HEK293 (cell line): Measurements from ENCODE around the gene PNKD.

Experiments
- CTCF ChIA-PET: fragments of 350-600 bp; formaldehyde crosslinking; extraction: SDS; loops from one replicate; lab custom pipeline; 2021; ENCODE audit warnings: antibody characterized with exemption; lab: Yijun Ruan, JAX
- POLR2A ChIA-PET: fragments of 300-600 bp; formaldehyde crosslinking; extraction: SDS; loops from one replicate; lab custom pipeline; 2020; ENCODE audit warnings: antibody characterized with exemption, inconsistent platforms; lab: Yijun Ruan, JAX
- H3K27ac ChIP-seq: fragments of 200-500 bp; sonication (Bioruptor generic); 2 replicates; pipeline ENCODE4 v1.5.1; 2014; ENCODE audit warnings: low read depth, low read length, control low read depth, inconsistent platforms; ENCODE audit errors: extremely low read depth
- H3K36me3 ChIP-seq, 2 experiments: fragments of 200-500 bp in 1 of 2; sonication (Bioruptor generic) in 1 of 2; 1 replicate in 1 of 2; 2 replicates in 1 of 2; pipeline ENCODE4 v1.5.1; 2014 to 2017; ENCODE audit warnings: inconsistent platforms in 2 of 2, low read length in 2 of 2; ENCODE audit not compliant: control insufficient read depth in 2 of 2, insufficient read depth in 1 of 2
- H3K4me1 ChIP-seq: fragments of 200-500 bp; sonication (Bioruptor generic); 2 replicates; pipeline ENCODE4 v1.5.1; 2014; ENCODE audit warnings: mild to moderate bottlenecking, low read length, inconsistent platforms; ENCODE audit not compliant: control insufficient read depth, insufficient read depth
- H3K4me3 ChIP-seq: 2 replicates; pipeline ENCODE4 v1.5.1; 2011; ENCODE audit warnings: low read depth, mild to moderate bottlenecking, control low read depth, low read length, moderate library complexity
- H3K9me3 ChIP-seq: fragments of 200-500 bp; sonication (Bioruptor generic); 2 replicates; pipeline ENCODE4 v1.5.1; 2014; ENCODE audit warnings: low read depth, low read length, inconsistent platforms; ENCODE audit not compliant: control insufficient read depth, insufficient read depth
- IKZF3 ChIP-seq: fragments of 450-650 bp; IDR thresholded peaks from 2 replicates; pipeline ENCODE4 v1.5.0; 2018; ENCODE audit warnings: missing biosample characterization, mild to moderate bottlenecking, missing genetic modification characterization, moderate library complexity
- KLF9 ChIP-seq: fragments of 450-650 bp; formaldehyde crosslinking; IDR thresholded peaks from 2 replicates; pipeline ENCODE4 v1.5.1; 2016; ENCODE audit warnings: missing biosample characterization, missing genetic modification characterization, low read depth
- MZF1 ChIP-seq: fragments of 450-650 bp; formaldehyde crosslinking; IDR thresholded peaks from 2 replicates; pipeline ENCODE4 v1.5.1; 2017; ENCODE audit warnings: missing biosample characterization, missing genetic modification characterization, borderline replicate concordance
- PRDM1 ChIP-seq: fragments of 450-650 bp; formaldehyde crosslinking; IDR thresholded peaks from 2 replicates; pipeline ENCODE4; 2016; ENCODE audit warnings: missing biosample characterization, missing genetic modification characterization
- SCRT2 ChIP-seq: fragments of 450-650 bp; formaldehyde crosslinking; IDR thresholded peaks from 2 replicates; pipeline ENCODE4 v1.5.1; 2016; ENCODE audit warnings: missing biosample characterization, missing genetic modification characterization
- TRIM28 ChIP-seq: IDR thresholded peaks from 2 replicates; pipeline ENCODE4 v1.6.1; 2011; ENCODE audit warnings: low read length, control low read depth, borderline replicate concordance
- ZNF155 ChIP-seq: fragments of 450-650 bp; formaldehyde crosslinking; IDR thresholded peaks from 2 replicates; pipeline ENCODE4 v1.5.1; 2016; ENCODE audit warnings: missing biosample characterization, missing genetic modification characterization
- ZNF302 ChIP-seq: fragments of 450-650 bp; formaldehyde crosslinking; IDR thresholded peaks from 2 replicates; pipeline ENCODE4 v1.5.1; 2016; ENCODE audit warnings: missing biosample characterization, missing genetic modification characterization, low read depth
- ZNF366 ChIP-seq: fragments of 450-650 bp; formaldehyde crosslinking; conservative IDR thresholded peaks from 2 replicates; pipeline ENCODE4 v1.5.1; 2016; ENCODE audit warnings: missing biosample characterization, missing genetic modification characterization
- ZNF423 ChIP-seq: fragments of 450-650 bp; formaldehyde crosslinking; IDR thresholded peaks from 2 replicates; pipeline ENCODE4 v1.5.1; 2016; ENCODE audit warnings: missing biosample characterization, missing genetic modification characterization
- ZNF48 ChIP-seq: fragments of 450-650 bp; formaldehyde crosslinking; IDR thresholded peaks from 2 replicates; pipeline ENCODE4 v1.5.1; 2016; ENCODE audit warnings: missing biosample characterization, missing genetic modification characterization
- TF ChIP-seq, protein P1 (sequence below): fragments of 450-650 bp; formaldehyde crosslinking; IDR thresholded peaks from 2 replicates; pipeline ENCODE4 v1.5.1; 2016; ENCODE audit warnings: missing biosample characterization, missing genetic modification characterization
- TF ChIP-seq, protein P2 (sequence below): fragments of 450-650 bp; formaldehyde crosslinking; IDR thresholded peaks from 2 replicates; pipeline ENCODE4 v1.5.1; 2016; ENCODE audit warnings: missing biosample characterization, missing genetic modification characterization, borderline replicate concordance
- TF ChIP-seq, protein P3 (sequence below): fragments of 450-650 bp; formaldehyde crosslinking; IDR thresholded peaks from 2 replicates; pipeline ENCODE4 v1.5.1; 2016; ENCODE audit warnings: missing biosample characterization, missing genetic modification characterization, borderline replicate concordance
- TF ChIP-seq, protein P4 (sequence below): fragments of 450-650 bp; formaldehyde crosslinking; IDR thresholded peaks from 2 replicates; pipeline ENCODE4 v1.5.1; 2016; ENCODE audit warnings: missing biosample characterization, missing genetic modification characterization
- TF ChIP-seq, protein P5 (sequence below): fragments of 450-650 bp; formaldehyde crosslinking; IDR thresholded peaks from 2 replicates; pipeline ENCODE4 v1.5.1; 2016; ENCODE audit warnings: missing biosample characterization, missing genetic modification characterization

PNKD gene

DNA sequence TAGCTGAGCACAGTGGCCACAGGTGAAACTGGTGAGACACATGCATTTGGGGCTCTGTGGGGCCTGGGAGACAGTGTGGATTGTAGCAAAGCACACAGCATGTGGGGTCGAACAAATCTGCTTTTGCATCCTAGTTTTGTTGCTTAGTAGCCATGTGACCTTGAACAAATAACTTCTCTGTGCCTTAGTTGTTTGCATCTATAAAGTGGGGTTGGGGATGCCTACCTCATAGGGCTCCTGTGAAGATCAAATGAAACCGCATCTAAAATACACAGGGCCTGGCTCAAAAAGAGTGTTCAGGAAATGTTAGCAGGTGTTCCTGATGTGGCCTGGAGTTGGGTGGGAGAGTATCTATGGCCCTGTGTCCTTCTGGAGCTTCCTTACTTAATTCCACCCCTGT, 56.0 kb downstream of the PNKD start:
- Histone ChIP-seq H3K4me1 (peaks cover 7% of the 10 kb centered on the region), H3K4me3 (no peak overlapping the region), H3K9me3 (no peaks in the 10 kb centered on the region), H3K27ac (no peak overlapping the region), H3K36me3 (no peaks in the 10 kb centered on the region)
- TF ChIP-seq ZNF155 (no peak), ZNF302 (tag by site-specific recombination) (no peak), MZF1 (tag by site-specific recombination) (no peak), TRIM28 (no peak), ZNF423 (tag by site-specific recombination) (no peak), ZNF366 (tag by site-specific recombination) (no peak), SCRT2 (tag by site-specific recombination) (no peak), ZNF48 (tag by site-specific recombination) (no peak)
- TF ChIP-seq, protein P1, sequence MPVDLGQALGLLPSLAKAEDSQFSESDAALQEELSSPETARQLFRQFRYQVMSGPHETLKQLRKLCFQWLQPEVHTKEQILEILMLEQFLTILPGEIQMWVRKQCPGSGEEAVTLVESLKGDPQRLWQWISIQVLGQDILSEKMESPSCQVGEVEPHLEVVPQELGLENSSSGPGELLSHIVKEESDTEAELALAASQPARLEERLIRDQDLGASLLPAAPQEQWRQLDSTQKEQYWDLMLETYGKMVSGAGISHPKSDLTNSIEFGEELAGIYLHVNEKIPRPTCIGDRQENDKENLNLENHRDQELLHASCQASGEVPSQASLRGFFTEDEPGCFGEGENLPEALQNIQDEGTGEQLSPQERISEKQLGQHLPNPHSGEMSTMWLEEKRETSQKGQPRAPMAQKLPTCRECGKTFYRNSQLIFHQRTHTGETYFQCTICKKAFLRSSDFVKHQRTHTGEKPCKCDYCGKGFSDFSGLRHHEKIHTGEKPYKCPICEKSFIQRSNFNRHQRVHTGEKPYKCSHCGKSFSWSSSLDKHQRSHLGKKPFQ (tag by site-specific recombination): no peak
- TF ChIP-seq, protein P2, sequence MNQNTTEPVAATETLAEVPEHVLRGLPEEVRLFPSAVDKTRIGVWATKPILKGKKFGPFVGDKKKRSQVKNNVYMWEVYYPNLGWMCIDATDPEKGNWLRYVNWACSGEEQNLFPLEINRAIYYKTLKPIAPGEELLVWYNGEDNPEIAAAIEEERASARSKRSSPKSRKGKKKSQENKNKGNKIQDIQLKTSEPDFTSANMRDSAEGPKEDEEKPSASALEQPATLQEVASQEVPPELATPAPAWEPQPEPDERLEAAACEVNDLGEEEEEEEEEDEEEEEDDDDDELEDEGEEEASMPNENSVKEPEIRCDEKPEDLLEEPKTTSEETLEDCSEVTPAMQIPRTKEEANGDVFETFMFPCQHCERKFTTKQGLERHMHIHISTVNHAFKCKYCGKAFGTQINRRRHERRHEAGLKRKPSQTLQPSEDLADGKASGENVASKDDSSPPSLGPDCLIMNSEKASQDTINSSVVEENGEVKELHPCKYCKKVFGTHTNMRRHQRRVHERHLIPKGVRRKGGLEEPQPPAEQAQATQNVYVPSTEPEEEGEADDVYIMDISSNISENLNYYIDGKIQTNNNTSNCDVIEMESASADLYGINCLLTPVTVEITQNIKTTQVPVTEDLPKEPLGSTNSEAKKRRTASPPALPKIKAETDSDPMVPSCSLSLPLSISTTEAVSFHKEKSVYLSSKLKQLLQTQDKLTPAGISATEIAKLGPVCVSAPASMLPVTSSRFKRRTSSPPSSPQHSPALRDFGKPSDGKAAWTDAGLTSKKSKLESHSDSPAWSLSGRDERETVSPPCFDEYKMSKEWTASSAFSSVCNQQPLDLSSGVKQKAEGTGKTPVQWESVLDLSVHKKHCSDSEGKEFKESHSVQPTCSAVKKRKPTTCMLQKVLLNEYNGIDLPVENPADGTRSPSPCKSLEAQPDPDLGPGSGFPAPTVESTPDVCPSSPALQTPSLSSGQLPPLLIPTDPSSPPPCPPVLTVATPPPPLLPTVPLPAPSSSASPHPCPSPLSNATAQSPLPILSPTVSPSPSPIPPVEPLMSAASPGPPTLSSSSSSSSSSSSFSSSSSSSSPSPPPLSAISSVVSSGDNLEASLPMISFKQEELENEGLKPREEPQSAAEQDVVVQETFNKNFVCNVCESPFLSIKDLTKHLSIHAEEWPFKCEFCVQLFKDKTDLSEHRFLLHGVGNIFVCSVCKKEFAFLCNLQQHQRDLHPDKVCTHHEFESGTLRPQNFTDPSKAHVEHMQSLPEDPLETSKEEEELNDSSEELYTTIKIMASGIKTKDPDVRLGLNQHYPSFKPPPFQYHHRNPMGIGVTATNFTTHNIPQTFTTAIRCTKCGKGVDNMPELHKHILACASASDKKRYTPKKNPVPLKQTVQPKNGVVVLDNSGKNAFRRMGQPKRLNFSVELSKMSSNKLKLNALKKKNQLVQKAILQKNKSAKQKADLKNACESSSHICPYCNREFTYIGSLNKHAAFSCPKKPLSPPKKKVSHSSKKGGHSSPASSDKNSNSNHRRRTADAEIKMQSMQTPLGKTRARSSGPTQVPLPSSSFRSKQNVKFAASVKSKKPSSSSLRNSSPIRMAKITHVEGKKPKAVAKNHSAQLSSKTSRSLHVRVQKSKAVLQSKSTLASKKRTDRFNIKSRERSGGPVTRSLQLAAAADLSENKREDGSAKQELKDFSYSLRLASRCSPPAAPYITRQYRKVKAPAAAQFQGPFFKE: no peak
- TF ChIP-seq, protein P3, sequence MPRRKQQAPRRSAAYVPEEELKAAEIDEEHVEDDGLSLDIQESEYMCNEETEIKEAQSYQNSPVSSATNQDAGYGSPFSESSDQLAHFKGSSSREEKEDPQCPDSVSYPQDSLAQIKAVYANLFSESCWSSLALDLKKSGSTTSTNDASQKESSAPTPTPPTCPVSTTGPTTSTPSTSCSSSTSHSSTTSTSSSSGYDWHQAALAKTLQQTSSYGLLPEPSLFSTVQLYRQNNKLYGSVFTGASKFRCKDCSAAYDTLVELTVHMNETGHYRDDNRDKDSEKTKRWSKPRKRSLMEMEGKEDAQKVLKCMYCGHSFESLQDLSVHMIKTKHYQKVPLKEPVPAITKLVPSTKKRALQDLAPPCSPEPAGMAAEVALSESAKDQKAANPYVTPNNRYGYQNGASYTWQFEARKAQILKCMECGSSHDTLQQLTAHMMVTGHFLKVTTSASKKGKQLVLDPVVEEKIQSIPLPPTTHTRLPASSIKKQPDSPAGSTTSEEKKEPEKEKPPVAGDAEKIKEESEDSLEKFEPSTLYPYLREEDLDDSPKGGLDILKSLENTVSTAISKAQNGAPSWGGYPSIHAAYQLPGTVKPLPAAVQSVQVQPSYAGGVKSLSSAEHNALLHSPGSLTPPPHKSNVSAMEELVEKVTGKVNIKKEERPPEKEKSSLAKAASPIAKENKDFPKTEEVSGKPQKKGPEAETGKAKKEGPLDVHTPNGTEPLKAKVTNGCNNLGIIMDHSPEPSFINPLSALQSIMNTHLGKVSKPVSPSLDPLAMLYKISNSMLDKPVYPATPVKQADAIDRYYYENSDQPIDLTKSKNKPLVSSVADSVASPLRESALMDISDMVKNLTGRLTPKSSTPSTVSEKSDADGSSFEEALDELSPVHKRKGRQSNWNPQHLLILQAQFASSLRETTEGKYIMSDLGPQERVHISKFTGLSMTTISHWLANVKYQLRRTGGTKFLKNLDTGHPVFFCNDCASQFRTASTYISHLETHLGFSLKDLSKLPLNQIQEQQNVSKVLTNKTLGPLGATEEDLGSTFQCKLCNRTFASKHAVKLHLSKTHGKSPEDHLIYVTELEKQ (tag by site-specific recombination): no peak
- TF ChIP-seq, protein P4, sequence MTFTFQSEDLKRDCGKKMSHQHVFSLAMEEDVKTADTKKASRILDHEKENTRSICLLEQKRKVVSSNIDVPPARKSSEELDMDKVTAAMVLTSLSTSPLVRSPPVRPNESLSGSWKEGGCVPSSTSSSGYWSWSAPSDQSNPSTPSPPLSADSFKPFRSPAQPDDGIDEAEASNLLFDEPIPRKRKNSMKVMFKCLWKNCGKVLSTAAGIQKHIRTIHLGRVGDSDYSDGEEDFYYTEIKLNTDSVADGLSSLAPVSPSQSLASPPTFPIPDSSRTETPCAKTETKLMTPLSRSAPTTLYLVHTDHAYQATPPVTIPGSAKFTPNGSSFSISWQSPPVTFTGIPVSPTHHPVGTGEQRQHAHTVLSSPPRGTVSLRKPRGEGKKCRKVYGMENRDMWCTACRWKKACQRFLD (tag by site-specific recombination): no peak
- CTCF ChIA-PET: interaction anchor here (2.2 kb wide), 1 partner anchor 24 kb away, joined by 6 read pairs; no protein-coding TSS in a partner anchor
- POLR2A ChIA-PET: no interaction called here

DNA sequence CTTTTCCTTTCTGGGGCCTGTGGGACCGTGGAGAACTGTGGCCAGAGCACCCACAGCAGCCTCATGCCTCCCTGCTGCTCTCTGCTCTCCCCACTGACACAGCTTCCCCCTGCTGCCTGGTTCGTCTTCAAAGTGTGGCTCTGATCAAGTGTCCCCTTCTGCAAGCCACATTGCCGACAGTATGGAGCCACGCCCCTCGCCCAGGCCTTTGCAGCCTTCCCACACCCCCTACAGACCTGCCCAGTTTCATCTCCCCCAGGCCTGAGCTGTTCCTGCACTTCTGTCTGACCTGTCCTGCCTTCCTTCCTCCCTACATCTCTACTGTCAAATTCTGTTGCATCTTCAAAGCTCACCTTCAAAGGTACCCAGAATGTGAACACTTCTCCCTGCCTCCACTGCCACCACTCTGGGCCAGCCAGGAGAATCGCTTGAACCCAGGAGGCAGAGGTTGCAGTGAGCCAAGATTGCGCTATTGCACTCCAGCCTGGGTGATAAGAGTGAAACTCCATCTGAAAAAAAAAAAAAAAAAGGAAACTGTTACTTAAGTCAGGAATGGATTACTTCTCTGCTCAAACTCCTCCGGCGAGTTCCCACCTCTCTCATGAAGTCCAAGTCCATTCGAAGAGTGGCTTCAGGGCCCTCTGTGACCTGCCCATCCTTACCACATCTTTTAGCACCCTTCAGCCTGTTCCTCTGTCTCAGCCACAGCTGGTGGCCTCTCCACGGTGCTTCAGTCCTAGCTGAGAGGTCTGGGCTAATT, 57.3 kb downstream of the PNKD start:
- Histone ChIP-seq H3K27ac (no peak overlapping the region), H3K4me1 (peaks cover 7% of the 10 kb centered on the region), H3K4me3 (no peak overlapping the region), H3K9me3 (no peaks in the 10 kb centered on the region), H3K36me3 (no peaks in the 10 kb centered on the region)
- TF ChIP-seq ZNF155: no peak
- no peak for TF ChIP-seq IKZF3
- TF ChIP-seq PRDM1 (tag by site-specific recombination): no peak
- TF ChIP-seq KLF9 (tag by site-specific recombination): peak; percentile 53; the same call in 1 of the 2 replicates
- TF ChIP-seq, protein P5, sequence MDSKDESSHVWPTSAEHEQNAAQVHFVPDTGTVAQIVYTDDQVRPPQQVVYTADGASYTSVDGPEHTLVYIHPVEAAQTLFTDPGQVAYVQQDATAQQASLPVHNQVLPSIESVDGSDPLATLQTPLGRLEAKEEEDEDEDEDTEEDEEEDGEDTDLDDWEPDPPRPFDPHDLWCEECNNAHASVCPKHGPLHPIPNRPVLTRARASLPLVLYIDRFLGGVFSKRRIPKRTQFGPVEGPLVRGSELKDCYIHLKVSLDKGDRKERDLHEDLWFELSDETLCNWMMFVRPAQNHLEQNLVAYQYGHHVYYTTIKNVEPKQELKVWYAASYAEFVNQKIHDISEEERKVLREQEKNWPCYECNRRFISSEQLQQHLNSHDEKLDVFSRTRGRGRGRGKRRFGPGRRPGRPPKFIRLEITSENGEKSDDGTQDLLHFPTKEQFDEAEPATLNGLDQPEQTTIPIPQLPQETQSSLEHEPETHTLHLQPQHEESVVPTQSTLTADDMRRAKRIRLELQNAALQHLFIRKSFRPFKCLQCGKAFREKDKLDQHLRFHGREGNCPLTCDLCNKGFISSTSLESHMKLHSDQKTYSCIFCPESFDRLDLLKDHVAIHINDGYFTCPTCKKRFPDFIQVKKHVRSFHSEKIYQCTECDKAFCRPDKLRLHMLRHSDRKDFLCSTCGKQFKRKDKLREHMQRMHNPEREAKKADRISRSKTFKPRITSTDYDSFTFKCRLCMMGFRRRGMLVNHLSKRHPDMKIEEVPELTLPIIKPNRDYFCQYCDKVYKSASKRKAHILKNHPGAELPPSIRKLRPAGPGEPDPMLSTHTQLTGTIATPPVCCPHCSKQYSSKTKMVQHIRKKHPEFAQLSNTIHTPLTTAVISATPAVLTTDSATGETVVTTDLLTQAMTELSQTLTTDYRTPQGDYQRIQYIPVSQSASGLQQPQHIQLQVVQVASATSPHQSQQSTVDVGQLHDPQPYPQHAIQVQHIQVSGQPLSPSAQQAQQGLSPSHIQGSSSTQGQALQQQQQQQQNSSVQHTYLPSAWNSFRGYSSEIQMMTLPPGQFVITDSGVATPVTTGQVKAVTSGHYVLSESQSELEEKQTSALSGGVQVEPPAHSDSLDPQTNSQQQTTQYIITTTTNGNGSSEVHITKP (tag by site-specific recombination): peak; percentile 42; the same call in 1 of the 2 replicates
- ChIA-PET POLR2A (no interaction called here), CTCF (no interaction called here)
